ENCODE results near the gene PIPOX. TPM values are rescaled to one million over a fixed set of nuclear protein-coding genes. Genes with fewer than 3 reads are reported as not detected.

The PIPOX gene
- total RNA-seq, 1 donor from 2014 or later: 3.3 TPM

- no peak for DNase-seq (ENCODE audit: low spot score)
- no peaks in the 10 kb centered on the region for H3K27me3 Mint-ChIP-seq (ENCODE audit: unreplicated experiment)
- no peaks in the 10 kb centered on the region for H3K36me3 Mint-ChIP-seq (ENCODE audit: low read depth, unreplicated experiment)
- no peak for TF ChIP-seq CTCF (IDR thresholded peaks at IDR 0.05; ENCODE audit: unreplicated experiment)
- no peak overlapping the region for H3K4me3 Mint-ChIP-seq (ENCODE audit: unreplicated experiment)
- no peak overlapping the region for H3K27ac Mint-ChIP-seq (ENCODE audit: unreplicated experiment)
- no peaks in the 10 kb centered on the region for H3K9me3 Mint-ChIP-seq (ENCODE audit: unreplicated experiment)
- peaks cover 28% of the 10 kb centered on the region for H3K4me1 Mint-ChIP-seq (ENCODE audit: unreplicated experiment)
These were observed 789 bp upstream of the PIPOX start for GRCh38 chr17:29042026-29042678.

- H3K27ac Mint-ChIP-seq (ENCODE audit: unreplicated experiment): peak overlapping the region; percentile 12
- H3K27me3 Mint-ChIP-seq (ENCODE audit: unreplicated experiment): no peaks in the 10 kb centered on the region
- DNase-seq (ENCODE audit: low spot score): no peak
- H3K36me3 Mint-ChIP-seq (ENCODE audit: low read depth, unreplicated experiment): no peaks in the 10 kb centered on the region
- no peak for TF ChIP-seq CTCF (IDR thresholded peaks at IDR 0.05; ENCODE audit: unreplicated experiment)
- H3K4me3 Mint-ChIP-seq (ENCODE audit: unreplicated experiment): no peak overlapping the region
- no peaks in the 10 kb centered on the region for H3K9me3 Mint-ChIP-seq (ENCODE audit: unreplicated experiment)
- peaks cover 33% of the 10 kb centered on the region for H3K4me1 Mint-ChIP-seq (ENCODE audit: unreplicated experiment)
These were observed 701 bp downstream of the PIPOX start for GRCh38 chr17:29043539-29044145.

GRCh38 chr17:29045026-29045425 is 2.1 kb downstream of the PIPOX start:
- Mint-ChIP-seq H3K9me3 (ENCODE audit: unreplicated experiment) (no peaks in the 10 kb centered on the region), H3K4me3 (ENCODE audit: unreplicated experiment) (no peak overlapping the region), H3K27me3 (ENCODE audit: unreplicated experiment) (peaks cover 2% of the 10 kb centered on the region), H3K36me3 (ENCODE audit: low read depth, unreplicated experiment) (no peaks in the 10 kb centered on the region), H3K27ac (ENCODE audit: unreplicated experiment) (no peak overlapping the region), H3K4me1 (ENCODE audit: unreplicated experiment) (peaks cover 33% of the 10 kb centered on the region)
- TF ChIP-seq CTCF (IDR thresholded peaks at IDR 0.05; ENCODE audit: unreplicated experiment): no peak
- DNase-seq (ENCODE audit: low spot score): no peak

- DNase-seq (ENCODE audit: low spot score): no peak
- no peak for TF ChIP-seq CTCF (IDR thresholded peaks at IDR 0.05; ENCODE audit: unreplicated experiment)
- H3K4me1 Mint-ChIP-seq (ENCODE audit: unreplicated experiment): peaks cover 33% of the 10 kb centered on the region
- no peak overlapping the region for H3K4me3 Mint-ChIP-seq (ENCODE audit: unreplicated experiment)
- no peaks in the 10 kb centered on the region for H3K9me3 Mint-ChIP-seq (ENCODE audit: unreplicated experiment)
- H3K27ac Mint-ChIP-seq (ENCODE audit: unreplicated experiment): no peak overlapping the region
- peaks cover 2% of the 10 kb centered on the region for H3K27me3 Mint-ChIP-seq (ENCODE audit: unreplicated experiment)
- H3K36me3 Mint-ChIP-seq (ENCODE audit: low read depth, unreplicated experiment): no peaks in the 10 kb centered on the region
These were observed 3.0 kb downstream of the PIPOX start for GRCh38 chr17:29045734-29046472.

GRCh38 chr17:29046473-29046839 is 3.5 kb downstream of the PIPOX start:
- peaks cover 4% of the 10 kb centered on the region for H3K27me3 Mint-ChIP-seq (ENCODE audit: unreplicated experiment)

More at GRCh38 chr17:29046473-29046839, 3.5 kb downstream of the PIPOX start:
- H3K27ac Mint-ChIP-seq (ENCODE audit: unreplicated experiment): no peak overlapping the region
- no peak overlapping the region for H3K4me3 Mint-ChIP-seq (ENCODE audit: unreplicated experiment)
- peaks cover 33% of the 10 kb centered on the region for H3K4me1 Mint-ChIP-seq (ENCODE audit: unreplicated experiment)
- H3K36me3 Mint-ChIP-seq (ENCODE audit: low read depth, unreplicated experiment): no peaks in the 10 kb centered on the region
- TF ChIP-seq CTCF (IDR thresholded peaks at IDR 0.05; ENCODE audit: unreplicated experiment): no peak
- H3K9me3 Mint-ChIP-seq (ENCODE audit: unreplicated experiment): no peaks in the 10 kb centered on the region
- DNase-seq (ENCODE audit: low spot score): no peak
